SH-SY5Y (cell line): ENCODE data around the gene PTPRD.

ENCODE experiments used
- GATA2 ChIP-seq: IDR thresholded peaks from 2 replicates; pipeline ENCODE4 v1.6.1; 2011; ENCODE audit warnings: mild to moderate bottlenecking, low read depth, low read length
- GATA3 ChIP-seq: IDR thresholded peaks from 2 replicates; pipeline ENCODE4 v1.6.1; 2011; ENCODE audit warnings: low read depth, mild to moderate bottlenecking, low read length, moderate library complexity

- TF ChIP-seq GATA2 (no peak), GATA3 (no peak)
Observed at GRCh38 chr9:8858596-8859161, 1754.1 kb downstream of the PTPRD start.
